NCI-H2171 treated with DMSO at 0.1 percent for 48 hours (cell line): ENCODE measurements around the gene MED9.

Source experiments
- DNase-seq: peaks from one replicate; lab custom pipeline; 2025; lab: John Stamatoyannopoulos, UW

MED9 gene

GRCh38 chr17:17505151-17505550 is 28.4 kb downstream of the MED9 start:
- no peak for DNase-seq

DNA sequence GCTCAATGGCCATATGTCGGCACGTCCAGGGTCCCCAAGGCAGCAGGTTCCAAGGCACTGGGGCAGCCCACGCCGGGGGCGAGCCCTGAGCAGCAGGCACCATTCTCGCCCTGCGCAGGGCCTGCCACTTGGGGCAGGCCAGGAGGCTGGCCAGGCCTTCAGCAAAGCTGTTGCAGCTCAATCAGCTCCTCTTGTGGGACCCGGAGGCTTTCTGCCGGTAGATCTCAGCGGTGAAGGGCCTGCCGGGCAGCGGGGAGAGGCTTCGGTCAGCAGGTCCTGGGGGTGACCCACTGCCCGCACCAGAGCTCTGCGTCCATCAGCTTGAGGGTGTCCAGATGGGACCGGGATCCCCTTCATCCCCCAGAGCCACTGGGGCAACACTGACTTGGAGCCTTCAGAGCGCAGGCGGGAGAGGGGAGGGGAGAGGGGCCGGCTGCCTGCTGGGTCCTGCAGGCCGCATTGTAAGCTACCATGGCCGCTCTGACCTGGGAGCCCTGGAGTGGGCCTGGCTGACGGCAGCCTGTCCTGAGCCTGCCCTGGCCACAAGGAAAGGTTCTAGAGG is 28.9 kb downstream of the MED9 start:
- DNase-seq, result no peak

GRCh38 chr17:17506181-17506741 is 29.5 kb downstream of the MED9 start:
- DNase-seq, result no peak

DNA sequence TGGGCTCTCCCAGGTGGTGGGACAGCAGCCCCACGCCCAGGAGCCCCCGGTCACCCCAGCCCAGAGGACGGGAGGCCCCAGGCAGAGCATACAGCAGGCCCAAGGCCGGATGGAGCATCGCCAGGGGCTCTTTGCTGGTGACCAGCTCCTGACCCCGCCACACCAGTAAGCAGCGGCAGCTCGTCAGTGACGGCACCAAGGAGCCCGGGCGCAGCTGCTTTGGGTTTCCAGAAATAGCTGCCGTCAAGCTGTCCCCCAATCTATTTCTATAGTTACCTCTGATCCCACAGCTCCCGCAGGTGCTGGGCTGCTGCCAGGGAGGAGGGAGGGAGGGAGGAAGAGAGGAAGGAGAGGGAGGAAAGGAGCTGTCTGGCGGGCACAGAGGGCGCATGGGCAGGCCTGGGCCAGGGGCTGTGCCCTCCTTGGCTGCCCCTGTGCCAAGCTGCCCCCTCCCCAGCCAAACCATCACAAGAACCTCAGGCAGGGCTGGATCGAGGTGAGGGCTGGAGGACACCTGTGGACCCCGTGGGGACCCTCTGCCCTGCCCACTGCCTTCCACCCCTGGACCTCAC is 30.2 kb downstream of the MED9 start:
- peak; percentile 94 for DNase-seq

DNA sequence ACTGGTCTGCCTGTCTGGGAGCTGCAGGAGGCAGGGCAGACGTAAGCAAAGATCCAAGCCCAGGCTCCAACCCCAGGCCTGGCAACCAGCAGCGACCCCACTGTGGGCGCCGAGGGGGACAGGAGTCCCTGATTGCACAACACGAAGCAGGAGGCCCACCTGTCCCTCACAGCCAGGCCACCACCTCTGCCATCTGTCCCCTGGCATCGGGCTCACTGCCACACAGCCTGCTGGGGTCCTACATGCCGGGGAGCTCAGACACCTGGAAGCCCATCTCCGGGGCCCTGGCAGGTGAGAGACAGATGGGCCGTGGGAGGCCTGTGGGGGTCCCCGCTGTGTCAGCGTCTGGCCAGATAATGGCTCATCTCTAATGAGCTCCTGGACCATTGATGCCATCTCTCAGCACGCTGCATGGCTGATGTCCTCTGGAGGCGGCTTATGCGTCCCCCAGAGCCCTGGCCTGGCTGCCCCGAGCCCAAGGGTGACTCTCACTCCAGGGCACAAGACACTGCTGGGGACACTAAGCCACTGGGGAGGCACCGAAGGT is 30.7 kb downstream of the MED9 start:
- DNase-seq, result peak; percentile 96

DNA sequence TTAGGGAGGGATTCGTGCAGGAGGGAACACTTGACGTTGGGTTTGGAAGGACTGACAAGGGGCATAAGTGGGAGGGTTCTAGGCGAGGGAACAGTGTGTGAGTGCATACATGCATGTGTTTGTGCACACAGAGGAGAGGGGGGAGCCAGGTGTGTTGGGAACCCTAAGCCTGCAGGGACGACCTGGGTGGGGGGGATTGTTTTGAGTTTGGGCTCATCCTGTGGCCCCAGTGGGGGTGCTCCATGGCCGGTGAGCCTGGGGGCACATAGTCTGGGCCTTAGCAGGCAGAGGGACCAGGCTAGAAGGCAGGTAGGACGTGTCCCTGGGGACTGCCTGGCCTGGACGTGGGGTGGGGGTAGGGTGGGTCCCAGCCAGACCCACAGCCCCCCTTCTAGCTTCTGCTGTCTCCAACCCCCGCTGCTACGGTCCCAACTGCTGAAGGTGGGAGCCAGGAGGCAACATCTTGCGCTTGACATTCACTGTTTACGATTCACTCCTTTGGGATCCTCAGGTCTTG is 31.3 kb downstream of the MED9 start:
- peak; percentile 81 for DNase-seq

- no peak for DNase-seq
Observed at GRCh38 chr17:17508646-17509591, 32.1 kb downstream of the MED9 start.

- DNase-seq, result no peak
Observed at GRCh38 chr17:17509601-17510425, 33.0 kb downstream of the MED9 start.

GRCh38 chr17:17510456-17511292 is 33.9 kb downstream of the MED9 start:
- DNase-seq, result no peak

GRCh38 chr17:17511293-17511741 is 34.5 kb downstream of the MED9 start:
- DNase-seq, result no peak

GRCh38 chr17:17511881-17512858 is 35.4 kb downstream of the MED9 start:
- no peak for DNase-seq

GRCh38 chr17:17512866-17513265 is 36.1 kb downstream of the MED9 start:
- no peak for DNase-seq

DNA sequence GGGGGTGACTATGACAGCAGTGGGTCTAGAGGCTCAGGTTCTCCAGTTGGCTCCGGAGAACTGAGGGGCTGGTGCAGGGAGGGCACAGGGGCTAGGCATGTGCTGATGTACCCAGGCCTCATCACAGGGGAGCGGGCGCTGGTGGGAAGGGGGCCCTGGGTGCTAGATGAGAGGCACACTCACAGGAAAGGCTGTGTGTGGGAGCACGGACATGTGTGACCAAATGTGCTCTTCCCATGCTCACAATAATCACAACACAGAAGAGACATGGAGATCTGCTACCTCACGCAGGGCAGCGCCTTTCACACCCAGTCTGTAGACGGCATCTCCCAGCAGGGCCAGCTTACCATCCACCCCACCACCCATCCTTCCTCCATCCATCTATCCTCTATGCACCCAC is 36.8 kb downstream of the MED9 start:
- DNase-seq, result no peak

DNA sequence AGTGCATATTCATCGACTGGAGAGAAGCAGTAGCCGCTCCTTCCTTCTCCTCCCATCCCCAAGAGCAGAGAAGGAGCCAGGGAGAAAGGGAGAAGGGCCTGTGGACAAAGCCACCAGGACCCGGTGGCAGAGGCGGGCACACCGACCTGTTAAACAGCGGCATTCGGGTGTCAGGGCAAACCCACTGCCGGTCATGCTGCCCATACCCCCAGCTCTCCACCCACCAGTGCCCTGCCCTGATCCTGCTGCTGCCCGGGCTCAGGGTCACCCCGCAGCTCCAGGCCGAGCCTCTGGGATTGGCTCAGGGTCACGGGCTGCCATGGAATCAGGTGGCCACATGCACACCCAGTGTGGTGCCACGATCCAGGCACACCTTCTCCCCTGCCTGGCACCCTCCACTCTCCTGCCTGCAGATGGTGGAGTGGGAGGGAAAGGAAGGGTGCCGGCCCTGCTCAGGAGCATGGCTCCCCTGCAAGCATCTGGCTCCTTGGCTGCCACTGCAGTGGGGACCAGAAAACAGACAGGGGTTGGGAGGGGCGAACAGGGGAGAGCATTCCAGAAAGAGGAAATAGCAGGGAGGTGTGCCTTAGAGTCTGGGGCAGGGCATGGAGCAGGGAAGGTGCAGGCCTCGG is 37.7 kb downstream of the MED9 start:
- DNase-seq, result peak; percentile 49

DNA sequence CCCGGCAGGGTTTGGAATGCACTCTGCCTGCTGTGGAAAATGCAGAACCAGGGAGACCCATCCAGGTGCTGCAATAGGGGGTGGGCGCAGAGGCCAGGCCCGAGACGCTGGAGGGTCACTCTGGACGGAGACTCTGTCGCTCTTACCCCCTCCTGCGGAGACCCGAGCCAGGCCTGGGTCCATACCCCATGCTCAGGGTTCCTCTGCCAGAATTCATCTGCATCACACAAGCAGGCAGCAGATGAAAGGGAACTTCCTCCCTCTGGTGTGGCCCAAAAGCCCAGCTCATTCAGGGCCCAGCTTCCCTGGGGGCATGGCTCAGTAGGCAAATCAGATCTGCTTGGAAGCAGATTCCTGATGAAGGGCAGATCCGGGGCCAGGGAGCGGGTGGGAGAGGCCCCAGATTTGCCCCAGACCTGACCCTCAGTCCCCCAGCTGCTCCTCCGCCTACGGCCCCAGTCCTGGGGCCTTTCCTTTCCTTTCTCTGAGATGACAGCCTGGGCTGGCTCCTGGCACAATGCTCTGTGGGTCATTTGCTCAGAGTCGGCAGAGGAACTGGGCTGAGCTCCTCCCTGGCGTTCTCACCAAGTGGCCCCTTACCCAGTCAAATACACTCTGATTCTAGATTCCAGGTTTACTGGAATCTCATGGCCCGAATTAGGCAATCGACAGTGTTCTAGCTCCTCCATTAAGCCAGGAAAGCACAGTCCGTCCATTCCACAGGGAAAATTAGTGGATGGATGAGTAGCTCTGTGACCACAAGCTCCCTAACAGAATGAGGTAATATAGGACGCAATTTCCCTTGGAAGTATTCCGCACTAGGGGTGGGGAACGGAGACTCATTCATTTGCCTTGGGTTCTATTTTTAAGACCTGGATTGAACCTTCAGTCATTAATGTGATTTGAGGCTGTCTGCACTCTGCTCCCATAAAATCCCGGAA is 38.5 kb downstream of the MED9 start:
- DNase-seq, result no peak

- peak; percentile 83 for DNase-seq
Observed at GRCh38 chr17:17515934-17516930, 39.4 kb downstream of the MED9 start.
